SK-MEL-5 (cell line): Measurements from ENCODE around the gene DBNL. TPM values are rescaled to one million over a fixed set of nuclear protein-coding genes. Genes with fewer than 3 reads are reported as not detected.
A peak's percentile ranks its signal among the peaks of the same experiment; 100 is the strongest.

ENCODE experiments used
- DNase-seq: peaks from one replicate; pipeline ENCODE4 v3.0.0-alpha.2; 2016; ENCODE audit warnings: low read depth, low spot score
- in situ Hi-C: cut with HindIII; loops from 2 replicates; pipeline ENCODE4 v1.10.0; 2016; ENCODE audit warnings: low sequenced_read_pairs, high pct_unique_total_duplicates, low pct_unique_long_range_greater_than_20kb
- total RNA-seq: library from RNA; depleted of rRNA; stranded (reverse); fragments of >200 nt; shearing (Covaris generic); gene quantifications from 2 replicates; pipeline ENCODE4 v1.2.3, GENCODE V29; 2014

Gene DBNL
- total RNA-seq, 1 experiment from 2014 or later, result 161 TPM

DNA sequence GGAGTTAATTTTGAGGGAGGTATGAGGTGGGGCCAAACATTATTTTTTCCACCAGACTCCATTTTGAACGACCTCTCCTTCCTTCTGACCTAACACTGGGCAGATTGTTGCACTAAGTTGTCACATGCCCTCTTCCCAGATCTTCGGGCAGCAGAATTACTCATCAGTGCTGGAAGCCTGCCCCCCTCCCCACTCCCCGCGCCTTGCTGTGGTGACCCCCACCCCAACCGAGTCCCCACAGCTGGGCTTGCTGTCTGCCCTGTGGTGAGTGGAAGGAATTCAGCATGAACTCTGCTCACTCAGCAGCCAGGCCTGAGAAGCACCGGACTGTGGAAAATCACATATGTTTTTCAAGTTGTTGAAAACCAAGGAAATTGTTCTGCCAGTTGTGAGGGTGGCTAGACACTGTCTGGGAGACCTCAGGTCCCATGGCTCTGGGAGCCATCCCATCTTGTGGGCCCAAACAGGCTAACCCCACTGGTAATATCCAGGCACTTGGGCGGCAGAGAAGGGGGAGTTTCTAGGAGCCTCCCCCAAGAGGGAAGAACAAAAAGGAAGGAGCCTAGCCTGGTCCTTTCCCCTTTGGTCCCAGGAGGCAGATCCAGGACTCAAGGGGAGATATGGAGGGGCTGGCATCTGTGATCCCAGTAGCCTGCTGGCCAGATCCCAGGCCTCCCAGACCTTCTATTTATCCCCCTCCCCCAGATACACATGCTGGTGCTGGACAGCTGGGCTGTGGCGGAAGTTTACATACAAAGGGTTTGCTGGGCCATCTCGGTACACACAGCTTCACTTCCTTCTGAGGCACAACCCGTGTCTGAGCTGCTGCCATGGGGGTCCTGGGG is 56.2 kb downstream of the DBNL start:
- in situ Hi-C loops, result no loop called here
- DNase-seq, result peak; percentile 51

DNA sequence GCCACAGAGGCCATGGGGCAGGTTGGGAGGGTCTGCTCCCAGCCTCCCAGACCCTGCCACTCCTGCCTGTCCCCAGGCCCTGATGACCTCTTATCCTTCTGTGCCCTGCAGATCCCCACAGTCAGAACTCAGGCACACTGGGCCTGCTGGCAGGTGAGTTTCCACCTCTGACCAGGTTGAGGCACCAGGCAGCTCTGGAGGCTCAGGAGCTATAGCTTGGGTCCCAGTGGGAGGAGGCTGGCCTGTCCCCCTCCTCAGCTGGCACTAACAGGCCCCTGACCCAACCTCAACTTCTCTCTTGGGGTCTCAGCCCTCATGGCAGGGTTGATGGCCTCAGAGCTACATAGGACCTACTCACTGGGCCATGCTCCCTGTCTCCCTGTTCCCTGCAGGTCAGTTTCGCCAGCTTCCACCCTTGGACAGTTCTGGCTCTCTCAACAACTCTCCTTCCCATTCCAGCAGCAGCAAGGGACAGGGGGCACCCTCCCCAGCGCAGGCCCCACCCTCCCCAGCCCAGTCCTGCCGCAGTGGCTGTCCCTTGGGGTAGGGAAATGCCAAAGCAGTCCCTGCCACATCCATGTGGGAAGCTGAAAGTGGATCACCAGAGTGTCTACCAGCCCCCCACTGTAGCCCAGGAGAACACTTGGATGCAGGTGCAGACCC is 56.9 kb downstream of the DBNL start:
- DNase-seq, result no peak
- in situ Hi-C loops, result no loop called here

GRCh38 chr7:44101966-44102845 is 57.7 kb downstream of the DBNL start:
- no peak for DNase-seq
- in situ Hi-C loops, result no loop called here

DNA sequence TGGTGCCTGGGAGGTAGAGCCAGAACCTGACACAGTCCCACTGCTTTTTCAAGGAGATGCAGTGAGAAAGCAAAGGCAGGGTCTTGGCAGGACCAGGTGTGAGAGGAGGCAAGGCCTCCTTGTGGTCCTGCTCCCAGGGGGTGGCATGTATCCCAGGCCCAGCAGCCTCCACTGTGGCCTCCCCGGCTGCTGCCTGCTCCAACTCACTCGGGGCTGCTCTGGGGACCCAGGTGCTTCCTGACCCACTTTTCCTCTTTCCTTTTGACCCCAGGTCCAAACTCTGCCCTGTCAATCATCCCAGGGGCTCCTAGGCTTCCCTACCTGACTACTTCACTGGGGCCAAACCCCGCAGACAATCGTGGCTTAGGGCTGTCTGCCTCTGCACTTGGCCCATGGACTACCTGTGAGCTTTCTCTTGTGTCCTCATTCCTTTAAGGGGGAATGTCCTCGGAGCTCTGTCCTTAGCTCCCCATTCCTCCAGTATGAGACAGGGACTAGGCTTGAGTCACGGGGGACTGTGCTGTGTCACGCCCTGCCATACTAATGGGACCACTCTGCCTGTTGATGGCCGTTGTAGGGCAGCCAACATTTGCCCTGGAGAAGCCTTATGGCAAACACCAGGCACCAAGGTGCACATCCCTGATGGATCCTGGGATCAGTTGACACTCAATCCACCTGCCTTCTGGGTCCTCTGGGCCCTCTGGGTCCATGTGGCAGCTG is 58.5 kb downstream of the DBNL start:
- in situ Hi-C loops, result no loop called here
- DNase-seq, result no peak

GRCh38 chr7:44103566-44103922 is 59.0 kb downstream of the DBNL start:
- in situ Hi-C loops, result no loop called here
- DNase-seq, result no peak

GRCh38 chr7:44103923-44104859 is 59.7 kb downstream of the DBNL start, which contains the start of gene AEBP1:
Gene AEBP1 (plus strand): TSS chr7:44104345. CDS start chr7:44104666, 321 bp downstream.
- DNase-seq, result no peak
- in situ Hi-C loops, result no loop called here

GRCh38 chr7:44104860-44105771 is 60.6 kb downstream of the DBNL start:
- in situ Hi-C loops, result no loop called here
- no peak for DNase-seq

DNA sequence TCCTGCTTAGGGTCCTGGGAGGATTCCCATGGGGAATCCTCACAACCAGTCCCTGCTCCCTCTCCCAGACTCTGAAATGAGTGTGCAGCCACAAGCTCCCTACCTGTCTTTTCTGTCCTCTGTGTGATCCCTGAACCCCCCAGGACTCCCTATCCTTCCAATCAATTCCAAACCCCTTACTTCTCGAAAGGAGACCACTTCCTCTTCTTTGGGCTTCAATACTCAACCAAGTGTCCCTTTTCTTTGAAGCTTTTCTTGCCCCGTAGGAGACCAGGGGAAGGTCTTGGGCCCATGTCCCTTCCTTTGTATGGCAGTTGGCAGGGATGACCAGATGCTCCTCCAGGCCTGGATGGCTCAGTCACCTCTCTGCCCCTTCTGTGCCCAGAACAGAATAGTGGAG is 61.3 kb downstream of the DBNL start:
- DNase-seq, result no peak
- in situ Hi-C loops, result no loop called here

DNA sequence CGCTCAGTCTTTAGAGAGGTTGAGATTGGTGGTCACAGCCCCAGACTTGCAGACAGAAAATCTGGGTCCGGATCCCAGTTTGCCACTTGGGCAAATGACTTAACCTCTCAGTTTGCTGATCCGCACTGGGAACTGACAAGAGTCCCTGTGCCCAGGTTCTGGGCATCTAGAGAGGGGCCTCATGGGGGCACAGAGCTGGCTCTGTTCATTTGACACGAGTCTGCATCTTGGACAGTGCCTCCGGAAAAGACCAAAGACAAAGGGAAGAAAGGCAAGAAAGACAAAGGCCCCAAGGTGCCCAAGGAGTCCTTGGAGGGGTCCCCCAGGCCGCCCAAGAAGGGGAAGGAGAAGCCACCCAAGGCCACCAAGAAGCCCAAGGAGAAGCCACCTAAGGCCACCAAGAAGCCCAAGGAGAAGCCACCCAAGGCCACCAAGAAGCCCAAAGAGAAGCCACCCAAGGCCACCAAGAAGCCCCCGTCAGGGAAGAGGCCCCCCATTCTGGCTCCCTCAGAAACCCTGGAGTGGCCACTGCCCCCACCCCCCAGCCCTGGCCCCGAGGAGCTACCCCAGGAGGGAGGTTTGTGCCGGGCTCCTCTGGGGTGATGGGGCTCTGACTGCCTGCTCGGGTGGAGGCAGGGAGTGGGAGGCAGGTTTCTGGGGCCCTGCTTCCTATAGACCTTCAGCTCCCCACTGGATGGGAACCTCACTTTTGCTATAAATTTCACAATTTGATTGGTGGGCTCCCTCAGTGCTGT is 62.0 kb downstream of the DBNL start:
- DNase-seq, result no peak
- in situ Hi-C loops, result no loop called here

DNA sequence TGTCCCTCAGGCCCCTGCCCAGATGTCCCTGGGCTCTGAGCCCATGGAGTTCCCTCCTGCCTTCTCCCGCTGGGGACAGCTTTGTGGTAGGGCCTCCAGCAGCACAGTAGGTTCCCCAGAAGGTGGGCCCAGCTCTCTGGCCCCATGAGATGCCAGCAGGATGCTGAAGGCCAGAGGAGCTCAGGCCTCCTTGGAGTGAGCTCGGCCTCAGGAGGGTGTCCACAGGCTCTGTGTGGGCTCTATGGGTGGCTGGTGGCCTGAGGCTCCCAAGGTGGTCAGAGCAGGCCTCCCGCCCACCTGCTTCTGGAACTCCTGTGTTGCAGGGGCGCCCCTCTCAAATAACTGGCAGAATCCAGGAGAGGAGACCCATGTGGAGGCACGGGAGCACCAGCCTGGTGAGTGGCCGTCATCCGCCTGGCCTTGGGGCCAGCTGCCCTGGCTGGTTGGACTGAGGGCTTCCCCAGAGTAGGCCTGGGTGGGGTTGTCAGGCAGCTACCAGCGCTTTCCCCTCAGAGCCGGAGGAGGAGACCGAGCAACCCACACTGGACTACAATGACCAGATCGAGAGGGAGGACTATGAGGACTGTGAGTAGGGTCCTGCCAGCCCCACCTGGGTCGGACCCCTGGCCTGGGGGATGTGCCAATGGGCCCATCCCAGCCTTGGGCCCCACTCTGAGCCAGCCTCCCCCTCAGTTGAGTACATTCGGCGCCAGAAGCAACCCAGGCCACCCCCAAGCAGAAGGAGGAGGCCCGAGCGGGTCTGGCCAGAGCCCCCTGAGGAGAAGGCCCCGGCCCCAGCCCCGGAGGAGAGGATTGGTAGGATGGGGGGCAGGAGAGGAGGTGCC is 62.8 kb downstream of the DBNL start:
- DNase-seq, result no peak
- in situ Hi-C loops, result no loop called here

DNA sequence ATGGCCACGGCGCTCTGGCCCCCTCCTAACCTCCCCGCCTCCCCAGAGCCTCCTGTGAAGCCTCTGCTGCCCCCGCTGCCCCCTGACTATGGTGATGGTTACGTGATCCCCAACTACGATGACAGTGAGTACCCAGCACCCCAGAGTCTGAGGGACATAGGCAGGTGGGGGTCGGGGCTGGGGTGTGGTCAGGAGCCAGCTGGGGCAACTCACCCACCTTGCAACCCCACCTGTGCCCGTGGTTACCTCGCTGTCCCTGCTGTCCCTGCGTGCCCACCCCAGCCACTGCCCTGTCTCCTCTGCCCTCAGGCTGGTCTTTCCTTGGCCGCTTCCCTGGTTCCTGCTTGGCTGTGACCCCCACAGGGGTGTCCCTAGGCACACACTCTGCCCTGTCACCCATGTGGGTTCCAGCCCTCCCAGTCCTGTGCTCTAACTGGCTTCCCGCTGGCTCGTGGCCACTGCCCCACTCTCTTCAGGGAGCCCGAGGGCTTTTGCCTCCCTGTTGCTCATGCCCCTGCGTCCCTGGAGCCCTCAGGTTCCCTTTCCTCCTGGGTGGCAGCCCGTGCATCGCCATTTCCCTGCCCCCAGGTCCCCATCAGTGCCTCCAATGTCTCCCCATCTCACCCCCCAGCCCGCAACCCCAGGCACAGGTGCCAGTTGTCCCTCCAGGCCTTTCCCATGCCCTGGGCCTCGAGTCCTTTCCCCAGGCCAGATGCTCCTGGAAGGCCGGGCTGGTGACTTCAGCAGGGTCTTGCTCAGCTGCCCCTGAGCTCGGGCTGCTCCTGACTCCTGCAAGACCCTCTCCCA is 63.7 kb downstream of the DBNL start:
- no peak for DNase-seq
- in situ Hi-C loops, result no loop called here

- DNase-seq, result no peak
- in situ Hi-C loops, result no loop called here
Measured at GRCh38 chr7:44108768-44109750, 64.6 kb downstream of the DBNL start.

- DNase-seq, result no peak
- in situ Hi-C loops, result no loop called here
Measured at GRCh38 chr7:44109991-44110390, 65.5 kb downstream of the DBNL start.
